Panc1 (cell line): ENCODE measurements around the gene MACF1.

Experiments
- TCF7L2 ChIP-seq: IDR thresholded peaks from 2 replicates; pipeline ENCODE4 v1.6.1; 2011; ENCODE audit warnings: mild to moderate bottlenecking, low read depth, low read length, inconsistent platforms
- TF ChIP-seq, protein P1 (sequence below): fragments of 450-650 bp; IDR thresholded peaks from 2 replicates; pipeline ENCODE4 v1.5.1; 2017; ENCODE audit warnings: mild to moderate bottlenecking

DNA sequence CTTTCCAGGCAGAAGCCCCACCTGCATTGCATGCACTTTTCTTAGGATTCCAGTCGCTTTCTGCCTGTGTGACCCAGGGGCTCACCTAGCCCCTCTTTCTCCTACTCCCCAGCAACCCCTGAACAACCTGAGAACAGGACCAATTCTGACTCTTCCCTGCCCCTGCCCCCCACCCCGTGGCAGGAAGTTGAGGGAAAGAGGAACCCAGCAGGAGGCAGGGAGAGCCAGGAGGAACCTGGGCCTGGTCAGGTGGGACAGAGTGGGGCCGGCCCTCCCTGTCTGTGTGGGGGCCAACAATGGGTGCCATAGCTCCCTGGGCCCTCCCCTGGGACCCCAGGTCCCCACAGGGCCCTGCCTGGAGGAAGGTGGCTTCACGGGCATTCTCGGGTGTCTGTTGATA is 293.1 kb downstream of the MACF1 start:
- TF ChIP-seq, protein P1, sequence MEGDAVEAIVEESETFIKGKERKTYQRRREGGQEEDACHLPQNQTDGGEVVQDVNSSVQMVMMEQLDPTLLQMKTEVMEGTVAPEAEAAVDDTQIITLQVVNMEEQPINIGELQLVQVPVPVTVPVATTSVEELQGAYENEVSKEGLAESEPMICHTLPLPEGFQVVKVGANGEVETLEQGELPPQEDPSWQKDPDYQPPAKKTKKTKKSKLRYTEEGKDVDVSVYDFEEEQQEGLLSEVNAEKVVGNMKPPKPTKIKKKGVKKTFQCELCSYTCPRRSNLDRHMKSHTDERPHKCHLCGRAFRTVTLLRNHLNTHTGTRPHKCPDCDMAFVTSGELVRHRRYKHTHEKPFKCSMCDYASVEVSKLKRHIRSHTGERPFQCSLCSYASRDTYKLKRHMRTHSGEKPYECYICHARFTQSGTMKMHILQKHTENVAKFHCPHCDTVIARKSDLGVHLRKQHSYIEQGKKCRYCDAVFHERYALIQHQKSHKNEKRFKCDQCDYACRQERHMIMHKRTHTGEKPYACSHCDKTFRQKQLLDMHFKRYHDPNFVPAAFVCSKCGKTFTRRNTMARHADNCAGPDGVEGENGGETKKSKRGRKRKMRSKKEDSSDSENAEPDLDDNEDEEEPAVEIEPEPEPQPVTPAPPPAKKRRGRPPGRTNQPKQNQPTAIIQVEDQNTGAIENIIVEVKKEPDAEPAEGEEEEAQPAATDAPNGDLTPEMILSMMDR = no peak
- TF ChIP-seq TCF7L2 = no peak
